Lung (tissue), 12 donors: Measurements from ENCODE around the gene KIAA0232. TPM values are rescaled to one million over a fixed set of nuclear protein-coding genes. Genes with fewer than 3 reads are reported as not detected.

Experiments used
- ATAC-seq: fragments of 200-7000 bp; cut with Tn5 transposase; one replicate; pipeline ENCODE4 v1.9.1; 2020; ENCODE audit warnings: moderate number of reproducible peaks; ENCODE audit not compliant: insufficient read depth, low FRiP score
- DNase-seq, 3 donors: peaks; one replicate each; pipeline ENCODE4 v3.0.0-alpha.2; 2013 to 2017
- H3K27ac ChIP-seq, 2 donors: one replicate each; pipeline ENCODE4 v1.5.1; 2013; ENCODE audit warnings: mild to moderate bottlenecking in 2 of 2, moderate library complexity in 2 of 2, control low read depth in 1 of 2, inconsistent platforms in 1 of 2, low read depth in 1 of 2, low read length in 1 of 2
- H3K27me3 ChIP-seq, 3 donors: one replicate each; pipeline ENCODE4 v1.5.1; 2013; ENCODE audit warnings: low read length in 2 of 3; ENCODE audit not compliant: control insufficient read depth in 3 of 3, insufficient read depth in 3 of 3
- H3K36me3 ChIP-seq, 4 donors: one replicate each; pipeline ENCODE4 v1.5.1; 2013; ENCODE audit warnings: low read length in 4 of 4, mild to moderate bottlenecking in 1 of 4, moderate library complexity in 1 of 4; ENCODE audit not compliant: control insufficient read depth in 4 of 4, insufficient read depth in 4 of 4
- H3K4me1 ChIP-seq, 5 donors: one replicate each; pipeline ENCODE4 v1.5.1; 2013; ENCODE audit warnings: low read length in 5 of 5, mild to moderate bottlenecking in 2 of 5, moderate library complexity in 1 of 5; ENCODE audit not compliant: control insufficient read depth in 5 of 5, insufficient read depth in 5 of 5
- H3K4me3 ChIP-seq: one replicate; pipeline ENCODE4 v1.5.1; 2013; ENCODE audit warnings: mild to moderate bottlenecking, control low read depth, moderate library complexity
- H3K9ac ChIP-seq, 2 donors: one replicate each; pipeline ENCODE4 v1.5.1; 2013; ENCODE audit warnings: low read length in 2 of 2, control low read depth in 1 of 2; ENCODE audit not compliant: insufficient read depth in 1 of 2
- H3K9me3 ChIP-seq, 4 donors: one replicate each; pipeline ENCODE4 v1.5.1; 2013; ENCODE audit warnings: low read length in 3 of 4, mild to moderate bottlenecking in 1 of 4, moderate library complexity in 1 of 4; ENCODE audit not compliant: control insufficient read depth in 4 of 4, insufficient read depth in 3 of 4
- WGBS, 2 donors: extraction: QIAGEN DNeasy Blood & Tissue Kit; methylation state at CpG; one replicate each; pipeline ENCODE4 v1.1.7; 2013; 5-methylcytosine and 5-hydroxymethylcytosine counted together
- polyA plus RNA-seq, 2 donors: library from polyadenylated mRNA; stranded (reverse); fragments of 200-250 nt; gene quantifications; one replicate each; pipeline ENCODE4 v1.2.1, GENCODE V29; 2013
- total RNA-seq, 2 donors: library from RNA; depleted of rRNA in 1 of 2; stranded (reverse); fragments of >200 nt in 1 of 2; gene quantifications; one replicate each; pipeline ENCODE4 v1.2.1, GENCODE V29; 2014 to 2021
- TF ChIP-seq, protein P1 (sequence below): IDR thresholded peaks from 2 replicates; pipeline ENCODE4 v1.5.1; 2012; ENCODE audit warnings: mild to moderate bottlenecking; ENCODE audit errors: control extremely low read depth, extremely low read depth
- donor health status: control.
- donor health status: control.
- donor health status: Bipolar disorder and iron deficiency.
- donor health status: healthy.
- donor health status: DM: yes; HTN: yes; CAD: no.

The KIAA0232 gene
- total and polyA plus RNA-seq, 4 donors = 6.8 to 34.6 (median 18.7) TPM

DNA sequence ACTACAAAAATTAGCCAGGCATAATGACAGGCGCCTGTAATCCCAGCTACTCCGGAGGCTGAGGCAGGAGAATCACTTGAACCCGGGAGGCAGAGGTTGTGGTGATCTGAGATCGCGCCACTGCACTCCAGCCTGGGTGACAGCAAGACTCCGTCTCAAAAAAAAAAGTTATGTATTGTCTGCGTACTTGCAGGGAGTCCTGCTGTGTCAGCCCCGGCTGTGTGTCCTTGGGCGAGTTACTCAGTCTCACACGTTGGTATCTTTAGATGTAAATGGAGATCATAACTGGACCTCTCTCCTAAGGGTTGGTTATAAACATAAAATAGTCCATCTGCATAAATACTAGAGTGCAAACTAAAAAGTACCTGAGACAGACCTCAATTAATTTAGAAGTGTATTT lies 104.4 kb downstream of the KIAA0232 start:
- no peak overlapping the region for H3K4me3 ChIP-seq
- H3K27ac ChIP-seq = no peak overlapping the region
- TF ChIP-seq, protein P1, sequence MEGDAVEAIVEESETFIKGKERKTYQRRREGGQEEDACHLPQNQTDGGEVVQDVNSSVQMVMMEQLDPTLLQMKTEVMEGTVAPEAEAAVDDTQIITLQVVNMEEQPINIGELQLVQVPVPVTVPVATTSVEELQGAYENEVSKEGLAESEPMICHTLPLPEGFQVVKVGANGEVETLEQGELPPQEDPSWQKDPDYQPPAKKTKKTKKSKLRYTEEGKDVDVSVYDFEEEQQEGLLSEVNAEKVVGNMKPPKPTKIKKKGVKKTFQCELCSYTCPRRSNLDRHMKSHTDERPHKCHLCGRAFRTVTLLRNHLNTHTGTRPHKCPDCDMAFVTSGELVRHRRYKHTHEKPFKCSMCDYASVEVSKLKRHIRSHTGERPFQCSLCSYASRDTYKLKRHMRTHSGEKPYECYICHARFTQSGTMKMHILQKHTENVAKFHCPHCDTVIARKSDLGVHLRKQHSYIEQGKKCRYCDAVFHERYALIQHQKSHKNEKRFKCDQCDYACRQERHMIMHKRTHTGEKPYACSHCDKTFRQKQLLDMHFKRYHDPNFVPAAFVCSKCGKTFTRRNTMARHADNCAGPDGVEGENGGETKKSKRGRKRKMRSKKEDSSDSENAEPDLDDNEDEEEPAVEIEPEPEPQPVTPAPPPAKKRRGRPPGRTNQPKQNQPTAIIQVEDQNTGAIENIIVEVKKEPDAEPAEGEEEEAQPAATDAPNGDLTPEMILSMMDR = no peak
- no peak for ATAC-seq
- H3K36me3 ChIP-seq = peaks cover 3 to 8% (median 6%) of the 10 kb centered on the region in 4 donors
- H3K9ac ChIP-seq = no peak overlapping the region
- H3K4me1 ChIP-seq = peaks cover 0 to 4% (median 3%) of the 10 kb centered on the region in 5 donors
- no peak for DNase-seq
- no peaks in the 10 kb centered on the region for H3K9me3 ChIP-seq
- H3K27me3 ChIP-seq = no peaks in the 10 kb centered on the region
- 82% methylated on average over 10 of the region's 10 CpGs for WGBS, 2 donors

DNA sequence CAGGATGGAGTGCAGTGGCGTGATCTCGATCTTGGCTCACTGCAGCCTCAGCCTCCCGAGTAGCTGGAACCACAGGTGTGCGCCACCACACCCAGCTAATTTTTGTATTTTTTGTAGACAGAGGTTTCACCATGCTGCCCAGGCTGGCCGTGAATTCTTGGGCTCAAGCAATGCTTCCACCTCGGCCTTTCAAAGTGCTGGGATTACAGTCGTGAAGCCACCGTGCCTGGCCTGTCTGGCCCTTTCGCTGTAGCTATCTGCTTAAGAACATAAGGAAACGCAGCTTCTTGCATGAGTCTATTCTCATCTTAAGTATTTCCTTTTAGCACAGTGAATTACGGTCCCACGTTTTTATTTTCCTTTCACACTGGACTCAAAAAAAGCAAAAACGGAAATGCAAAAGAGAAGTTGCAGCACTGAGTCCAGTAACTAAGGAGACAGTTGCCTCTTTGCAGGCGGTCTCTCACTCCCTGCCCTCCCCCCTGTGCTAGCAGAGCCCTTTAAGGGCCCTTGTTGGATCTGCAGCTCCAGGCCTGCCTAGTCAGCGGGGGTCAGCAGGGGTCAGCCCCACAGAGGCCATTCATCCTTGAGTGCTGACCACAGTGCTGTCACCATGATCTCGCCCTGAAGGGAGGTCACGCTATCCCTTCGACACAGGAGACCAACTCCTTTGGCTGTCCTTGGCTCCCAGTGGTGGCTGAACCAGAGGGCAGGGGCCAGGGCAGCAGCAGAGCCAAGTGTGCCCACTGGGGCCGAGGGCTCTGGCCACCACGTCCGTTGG lies 105.3 kb downstream of the KIAA0232 start:
- Histone ChIP-seq H3K9me3 (no peaks in the 10 kb centered on the region), H3K36me3 (peaks cover 0 to 4% (median 3%) of the 10 kb centered on the region in 4 donors), H3K4me1 (peaks cover 0 to 12% (median 4%) of the 10 kb centered on the region in 5 donors), H3K27me3 (no peaks in the 10 kb centered on the region), H3K9ac (no peak overlapping the region), H3K4me3 (no peak overlapping the region), H3K27ac (peak overlapping the region in 1 of 2 donors; percentile 20)
- DNase-seq (peak in 1 of 3 donors; percentile 26), ATAC-seq (peak; percentile 8)
- 47 to 62% methylated on average over 21 of the region's 21 CpGs for WGBS, 2 donors
- TF ChIP-seq, protein P1 = no peak

DNA sequence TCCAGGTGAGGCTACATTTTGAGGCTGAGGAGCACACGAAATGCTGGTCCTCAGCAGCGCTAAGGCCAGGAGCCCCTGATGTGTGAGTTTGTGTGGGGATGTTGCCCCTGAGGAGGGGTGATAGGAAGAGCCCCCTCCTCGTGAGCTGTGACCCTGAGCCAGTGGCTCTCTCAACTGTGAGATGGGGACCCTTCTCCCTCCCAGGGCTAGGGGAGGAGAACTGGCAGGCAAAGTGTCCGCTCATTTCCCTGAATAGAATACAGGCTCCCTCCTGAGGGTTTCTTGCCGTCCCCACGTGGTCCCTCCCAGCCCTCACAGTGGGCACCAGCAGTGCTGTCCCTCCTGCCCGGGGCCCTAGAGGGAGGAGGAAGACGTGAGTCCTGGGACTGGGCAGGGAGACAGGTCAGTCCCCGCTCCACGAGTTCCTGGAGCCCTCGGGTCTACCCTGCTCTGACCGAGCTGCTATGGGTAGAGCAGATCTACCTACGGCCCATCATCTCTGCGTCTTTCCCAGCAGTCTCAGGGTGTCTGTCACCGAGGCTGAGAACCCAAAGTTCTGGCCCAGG lies 106.1 kb downstream of the KIAA0232 start:
- Histone ChIP-seq H3K9me3 (no peaks in the 10 kb centered on the region), H3K4me1 (peaks cover 0 to 14% (median 4%) of the 10 kb centered on the region in 5 donors), H3K36me3 (no peaks in the 10 kb centered on the region), H3K4me3 (no peak overlapping the region), H3K9ac (no peak overlapping the region), H3K27me3 (no peaks in the 10 kb centered on the region), H3K27ac (no peak overlapping the region)
- TF ChIP-seq, protein P1 = no peak
- 83 to 86% methylated on average over 15 of the region's 15 CpGs for whole genome bisulfite sequencing, 2 donors
- no peak for ATAC-seq
- DNase-seq = no peak
